ENCODE measurements around the gene ANKRD13D. TPM values are rescaled to one million over a fixed set of nuclear protein-coding genes. Genes with fewer than 3 reads are reported as not detected.

The ANKRD13D gene
- total and polyA plus RNA-seq, 11 donors: 7.6 to 43.6 (median 12.8) TPM

DNA sequence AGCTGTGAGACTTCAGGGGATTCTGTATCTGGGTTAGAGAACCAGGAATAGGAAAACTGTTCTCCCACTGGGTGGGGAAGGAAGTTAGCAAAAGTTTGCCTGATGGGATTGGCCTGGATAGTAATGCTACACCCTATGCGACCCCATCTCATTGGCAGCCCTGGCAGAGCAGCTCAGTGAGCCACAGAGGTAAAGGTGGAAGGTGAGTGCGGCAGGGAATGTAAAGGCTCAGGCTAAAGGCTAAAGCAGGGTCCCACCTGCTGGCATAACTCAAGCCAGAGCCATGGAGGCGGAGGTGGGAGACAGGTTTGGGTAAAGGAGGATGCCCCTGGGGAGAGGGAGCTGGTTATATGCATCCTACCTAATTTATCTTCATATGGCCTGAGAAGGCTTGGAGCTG, 32.9 kb downstream of the ANKRD13D start:
- intact Hi-C loops (cut with DNase I): no loop called here
- Histone ChIP-seq H3K4me3 (no peak overlapping the region), H3K27ac (no peak overlapping the region), H3K9me3 (no peaks in the 10 kb centered on the region), H3K4me1 (peaks cover 0 to 15% (median 8%) of the 10 kb centered on the region in 12 donors), H3K36me3 (peaks cover 0 to 5% (median 0%) of the 10 kb centered on the region in 9 donors), H3K27me3 (no peaks in the 10 kb centered on the region)
- ATAC-seq: no peak
- no peak for TF ChIP-seq POLR2A (IDR thresholded peaks at IDR 0.05)
- TF ChIP-seq CTCF (IDR thresholded peaks at IDR 0.05): no peak
- no peak for DNase-seq
- 90 to 96% (median 93%) methylated on average over 3 of the region's 3 CpGs for WGBS, 4 donors

GRCh38 chr11:67323526-67323925, 34.4 kb downstream of the ANKRD13D start:
- H3K4me1 ChIP-seq: peaks cover 0 to 8% (median 3%) of the 10 kb centered on the region in 12 donors
- no peak for ATAC-seq
- 83 to 90% (median 87%) methylated on average over 7 of the region's 7 CpGs for WGBS, 4 donors
- peaks cover 0 to 5% (median 0%) of the 10 kb centered on the region in 9 donors for H3K36me3 ChIP-seq
- no peak for TF ChIP-seq POLR2A (IDR thresholded peaks at IDR 0.05)
- no peak for TF ChIP-seq CTCF (IDR thresholded peaks at IDR 0.05)
- H3K27me3 ChIP-seq: no peaks in the 10 kb centered on the region
- no peaks in the 10 kb centered on the region for H3K9me3 ChIP-seq
- intact Hi-C loops (cut with DNase I): no loop called here
- no peak overlapping the region for H3K4me3 ChIP-seq
- DNase-seq: no peak
- no peak overlapping the region for H3K27ac ChIP-seq

DNA sequence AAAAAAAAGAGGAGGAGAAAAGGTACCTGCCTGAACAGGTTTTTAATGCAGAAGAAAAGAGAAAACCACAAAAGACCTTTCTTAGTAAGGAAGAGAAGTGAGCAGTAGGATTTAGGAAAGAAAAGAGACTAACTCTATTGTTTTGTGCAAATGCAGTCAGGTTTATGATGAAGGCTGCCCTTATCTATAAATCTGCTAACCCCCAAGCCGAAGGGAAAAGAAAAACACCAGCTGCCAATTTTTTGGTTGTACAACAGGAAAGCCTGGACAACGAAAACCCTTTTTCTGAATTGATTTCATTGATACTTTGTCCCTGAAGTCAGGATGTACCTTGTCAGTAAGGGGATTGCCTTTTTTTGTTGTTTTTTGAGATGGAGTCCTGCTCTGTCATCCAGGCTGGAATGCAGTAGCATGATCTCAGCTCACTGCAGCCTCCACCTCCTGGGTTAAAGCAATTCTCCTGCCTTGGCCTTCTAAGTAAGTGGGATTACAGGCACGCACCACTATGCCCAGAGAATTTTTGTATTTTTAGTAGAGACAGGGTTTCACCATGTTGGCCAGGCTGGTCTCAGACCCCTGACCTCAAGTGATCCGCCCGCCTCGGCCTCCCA, 43.1 kb downstream of the ANKRD13D start:
- peaks cover 0 to 1% (median 0%) of the 10 kb centered on the region in 12 donors for H3K9me3 ChIP-seq
- ATAC-seq (no peak), DNase-seq (no peak)
- no peaks in the 10 kb centered on the region for H3K27me3 ChIP-seq
- no peaks in the 10 kb centered on the region for H3K4me1 ChIP-seq
- TF ChIP-seq CTCF (IDR thresholded peaks at IDR 0.05) (no peak), POLR2A (IDR thresholded peaks at IDR 0.05) (no peak)
- 84 to 89% (median 87%) methylated on average over 6 of the region's 6 CpGs for WGBS, 4 donors
- intact Hi-C loops (cut with DNase I): no loop called here
- no peak overlapping the region for H3K27ac ChIP-seq
- peaks cover 0 to 5% (median 0%) of the 10 kb centered on the region in 9 donors for H3K36me3 ChIP-seq
- H3K4me3 ChIP-seq: no peak overlapping the region

DNA sequence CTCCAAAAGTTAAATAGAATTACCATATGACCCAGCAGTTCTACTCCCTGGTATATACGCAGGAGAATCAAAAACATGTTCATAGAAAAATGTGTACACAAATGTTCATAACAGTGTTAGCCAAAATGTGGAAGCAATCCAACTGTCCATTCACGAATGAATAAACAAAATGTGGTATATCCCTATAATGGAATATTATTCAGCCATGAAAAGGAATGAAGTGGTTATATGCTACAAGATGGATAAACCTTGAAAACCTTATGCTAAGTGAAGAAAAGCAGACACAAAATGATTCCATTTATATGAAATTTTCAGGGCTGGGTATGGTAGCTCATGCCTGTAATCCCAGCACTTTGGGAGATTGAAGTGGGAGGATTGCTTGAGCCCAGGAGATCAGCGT, 48.2 kb downstream of the ANKRD13D start:
- TF ChIP-seq POLR2A (IDR thresholded peaks at IDR 0.05) (no peak), CTCF (IDR thresholded peaks at IDR 0.05) (no peak)
- no peak overlapping the region for H3K27ac ChIP-seq
- intact Hi-C loops (cut with DNase I): no loop called here
- peaks cover 0 to 3% (median 0%) of the 10 kb centered on the region in 12 donors for H3K9me3 ChIP-seq
- no peaks in the 10 kb centered on the region for H3K27me3 ChIP-seq
- H3K36me3 ChIP-seq: peaks cover 0 to 5% (median 0%) of the 10 kb centered on the region in 9 donors
- DNase-seq: no peak
- H3K4me3 ChIP-seq: no peak overlapping the region
- ATAC-seq: no peak
- WGBS, 4 donors: 92 to 96% (median 95%) methylated on average over 3 of the region's 3 CpGs
- H3K4me1 ChIP-seq: no peaks in the 10 kb centered on the region

Measured in heart left ventricle (tissue), 16 donors.